Stomach (tissue), 4 donors: Measurements from ENCODE around the gene REPS1.

Experiments
- EP300 ChIP-seq: sonication (generic); formaldehyde crosslinking; IDR thresholded peaks from one replicate; pipeline ENCODE4 v1.6.1; 2017; ENCODE audit warnings: antibody characterized with exemption
- POLR2A ChIP-seq, 4 donors: fragments of 450-650 bp; IDR thresholded peaks; one replicate each; pipeline ENCODE4 v1.6.1; 2016; ENCODE audit warnings: antibody characterized with exemption in 4 of 4, control low read depth in 2 of 4, mild to moderate bottlenecking in 1 of 4, moderate library complexity in 1 of 4
- POLR2AphosphoS5 ChIP-seq, 3 donors: sonication (generic); formaldehyde crosslinking; IDR thresholded peaks; one replicate each; pipeline ENCODE4 v1.6.1; 2016; ENCODE audit warnings: antibody characterized with exemption in 3 of 3
- TF ChIP-seq, protein P1 (sequence below), 7 experiments: fragments of 450-650 bp in 4 of 7; fragments of 200-600 bp in 3 of 7; sonication (generic) in 3 of 7; IDR thresholded peaks; one replicate each; pipeline ENCODE4 v1.5.1; 2016 to 2019; ENCODE audit warnings: antibody characterized with exemption in 7 of 7, control low read depth in 2 of 7, mild to moderate bottlenecking in 1 of 7

DNA sequence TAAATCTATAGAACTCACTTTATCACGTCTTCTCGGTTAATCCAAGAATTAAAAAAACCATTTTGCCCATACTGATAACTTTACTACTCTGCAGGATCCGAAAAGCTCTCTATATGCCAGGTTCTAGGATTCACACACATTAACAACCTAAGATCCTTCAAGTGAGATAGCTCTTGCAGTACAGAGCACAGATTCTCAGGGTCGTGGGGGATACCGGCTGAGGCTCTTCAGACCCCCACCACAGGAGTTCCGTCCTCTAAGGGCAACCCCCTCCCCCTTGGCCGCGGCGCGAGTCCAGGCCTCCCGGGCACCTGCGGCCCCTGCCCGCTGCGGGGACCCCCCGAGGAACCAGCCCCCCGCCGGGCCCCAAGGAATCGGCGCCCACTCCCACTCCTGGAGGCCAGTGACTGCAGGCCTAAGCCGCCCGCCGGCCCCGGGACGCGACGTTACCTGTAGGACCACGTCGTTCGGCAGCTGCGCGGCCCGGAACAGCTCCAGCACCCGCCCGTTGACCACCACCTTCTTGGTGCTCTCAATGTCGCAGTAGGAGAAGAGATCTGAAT is 892 bp downstream of the REPS1 start:
- TF ChIP-seq, protein P1, sequence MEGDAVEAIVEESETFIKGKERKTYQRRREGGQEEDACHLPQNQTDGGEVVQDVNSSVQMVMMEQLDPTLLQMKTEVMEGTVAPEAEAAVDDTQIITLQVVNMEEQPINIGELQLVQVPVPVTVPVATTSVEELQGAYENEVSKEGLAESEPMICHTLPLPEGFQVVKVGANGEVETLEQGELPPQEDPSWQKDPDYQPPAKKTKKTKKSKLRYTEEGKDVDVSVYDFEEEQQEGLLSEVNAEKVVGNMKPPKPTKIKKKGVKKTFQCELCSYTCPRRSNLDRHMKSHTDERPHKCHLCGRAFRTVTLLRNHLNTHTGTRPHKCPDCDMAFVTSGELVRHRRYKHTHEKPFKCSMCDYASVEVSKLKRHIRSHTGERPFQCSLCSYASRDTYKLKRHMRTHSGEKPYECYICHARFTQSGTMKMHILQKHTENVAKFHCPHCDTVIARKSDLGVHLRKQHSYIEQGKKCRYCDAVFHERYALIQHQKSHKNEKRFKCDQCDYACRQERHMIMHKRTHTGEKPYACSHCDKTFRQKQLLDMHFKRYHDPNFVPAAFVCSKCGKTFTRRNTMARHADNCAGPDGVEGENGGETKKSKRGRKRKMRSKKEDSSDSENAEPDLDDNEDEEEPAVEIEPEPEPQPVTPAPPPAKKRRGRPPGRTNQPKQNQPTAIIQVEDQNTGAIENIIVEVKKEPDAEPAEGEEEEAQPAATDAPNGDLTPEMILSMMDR (IDR thresholded peaks at IDR 0.05), result no peak
- TF ChIP-seq POLR2A (IDR thresholded peaks at IDR 0.05) (no peak), POLR2AphosphoS5 (IDR thresholded peaks at IDR 0.05) (no peak), EP300 (no peak)
